Measurements from ENCODE around the gene NUDT13.

NUDT13 gene

DNA sequence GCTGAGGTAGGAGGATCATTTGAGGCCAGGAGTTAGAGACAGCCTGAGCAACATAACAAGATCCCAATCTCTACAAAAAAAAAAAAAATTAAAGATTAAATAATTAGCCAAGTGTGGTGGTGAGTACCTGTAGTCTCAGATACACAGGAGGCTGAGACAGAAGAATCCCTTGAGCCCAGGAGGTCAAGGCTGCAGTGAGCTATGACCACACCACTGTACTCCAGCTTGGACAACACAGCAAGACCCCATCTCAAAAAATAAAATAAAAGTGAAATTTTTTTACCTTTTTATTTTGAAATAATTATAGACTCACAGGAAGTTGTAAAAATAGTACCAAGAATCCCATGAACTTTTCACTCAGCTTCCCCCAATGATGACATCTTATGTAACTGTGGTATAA lies 62.6 kb downstream of the NUDT13 start:
- TF ChIP-seq, protein P1, sequence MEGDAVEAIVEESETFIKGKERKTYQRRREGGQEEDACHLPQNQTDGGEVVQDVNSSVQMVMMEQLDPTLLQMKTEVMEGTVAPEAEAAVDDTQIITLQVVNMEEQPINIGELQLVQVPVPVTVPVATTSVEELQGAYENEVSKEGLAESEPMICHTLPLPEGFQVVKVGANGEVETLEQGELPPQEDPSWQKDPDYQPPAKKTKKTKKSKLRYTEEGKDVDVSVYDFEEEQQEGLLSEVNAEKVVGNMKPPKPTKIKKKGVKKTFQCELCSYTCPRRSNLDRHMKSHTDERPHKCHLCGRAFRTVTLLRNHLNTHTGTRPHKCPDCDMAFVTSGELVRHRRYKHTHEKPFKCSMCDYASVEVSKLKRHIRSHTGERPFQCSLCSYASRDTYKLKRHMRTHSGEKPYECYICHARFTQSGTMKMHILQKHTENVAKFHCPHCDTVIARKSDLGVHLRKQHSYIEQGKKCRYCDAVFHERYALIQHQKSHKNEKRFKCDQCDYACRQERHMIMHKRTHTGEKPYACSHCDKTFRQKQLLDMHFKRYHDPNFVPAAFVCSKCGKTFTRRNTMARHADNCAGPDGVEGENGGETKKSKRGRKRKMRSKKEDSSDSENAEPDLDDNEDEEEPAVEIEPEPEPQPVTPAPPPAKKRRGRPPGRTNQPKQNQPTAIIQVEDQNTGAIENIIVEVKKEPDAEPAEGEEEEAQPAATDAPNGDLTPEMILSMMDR (IDR thresholded peaks at IDR 0.05; ENCODE audit: low read depth, low read length, missing control alignments) = no peak
- no peak for DNase-seq (ENCODE audit: low read depth)
- no peak overlapping the region for H3K4me3 ChIP-seq (ENCODE audit: low read depth, low read length)

- TF ChIP-seq, protein P1 (IDR thresholded peaks at IDR 0.05; ENCODE audit: low read depth, low read length, missing control alignments) = no peak
- DNase-seq (ENCODE audit: low read depth) = no peak
- no peak overlapping the region for H3K4me3 ChIP-seq (ENCODE audit: low read depth, low read length)
Observed at GRCh38 chr10:73174148-73174925, 64.1 kb downstream of the NUDT13 start.
